Trophoblast cell (in vitro differentiated cells and primary cell): ENCODE measurements around the gene PDE4DIP.
"Not testable (repeated sequence)": the region's sequence is repeated elsewhere in the genome, so short reads cannot be mapped to it uniquely, and the experiment has no call there.

Source experiments
- DNase-seq, 2 donors: peaks; one replicate each; pipeline ENCODE4 v3.0.0-alpha.2; 2016
- H2AFZ ChIP-seq: 2 replicates; pipeline ENCODE4 v1.6.1; 2013; ENCODE audit warnings: low read length, moderate library complexity, mild to moderate bottlenecking; ENCODE audit not compliant: insufficient read depth, poor library complexity
- H2AK5ac ChIP-seq: 2 replicates; pipeline ENCODE4 v1.6.1; 2013; ENCODE audit warnings: mild to moderate bottlenecking, low read length
- H2BK120ac ChIP-seq: 2 replicates; pipeline ENCODE4 v1.6.1; 2013; ENCODE audit warnings: low read length, mild to moderate bottlenecking, moderate library complexity; ENCODE audit not compliant: insufficient read depth, poor library complexity
- H2BK12ac ChIP-seq: 2 replicates; pipeline ENCODE4 v1.6.1; 2013; ENCODE audit warnings: mild to moderate bottlenecking, low read length, moderate library complexity
- H2BK5ac ChIP-seq: 2 replicates; pipeline ENCODE4 v1.6.1; 2013; ENCODE audit warnings: low read length, low read depth, moderate library complexity, mild to moderate bottlenecking; ENCODE audit not compliant: poor library complexity
- H3K14ac ChIP-seq: 2 replicates; pipeline ENCODE4 v1.6.1; 2013; ENCODE audit warnings: mild to moderate bottlenecking, low read length
- H3K18ac ChIP-seq: 2 replicates; pipeline ENCODE4 v1.6.1; 2013; ENCODE audit warnings: mild to moderate bottlenecking, low read length
- H3K23ac ChIP-seq: 2 replicates; pipeline ENCODE4 v1.6.1; 2013; ENCODE audit warnings: low read length
- H3K27ac ChIP-seq: 2 replicates; pipeline ENCODE4 v1.5.1; 2013; ENCODE audit warnings: low read depth, mild to moderate bottlenecking, inconsistent platforms, low read length, moderate library complexity
- H3K27me3 ChIP-seq: 2 replicates; pipeline ENCODE4 v1.6.1; 2013; ENCODE audit warnings: inconsistent platforms, mild to moderate bottlenecking, low read length, moderate library complexity; ENCODE audit not compliant: insufficient read depth
- H3K36me3 ChIP-seq, 2 experiments: 1 replicate in 1 of 2; 2 replicates in 1 of 2; pipeline ENCODE4 v1.6.1; 2013; ENCODE audit warnings: low read length in 2 of 2, mild to moderate bottlenecking in 2 of 2, moderate library complexity in 1 of 2; ENCODE audit not compliant: insufficient read depth in 2 of 2, control insufficient read depth in 1 of 2
- H3K4ac ChIP-seq: 2 replicates; pipeline ENCODE4 v1.6.1; 2013; ENCODE audit warnings: low read depth, mild to moderate bottlenecking, low read length, moderate library complexity
- H3K4me1 ChIP-seq, 2 experiments: 1 replicate in 1 of 2; 2 replicates in 1 of 2; pipeline ENCODE4 v1.6.1; 2013; ENCODE audit warnings: low read length in 2 of 2, mild to moderate bottlenecking in 2 of 2, moderate library complexity in 1 of 2; ENCODE audit not compliant: insufficient read depth in 2 of 2, control insufficient read depth in 1 of 2
- H3K4me2 ChIP-seq: 2 replicates; pipeline ENCODE4 v1.6.1; 2013; ENCODE audit warnings: inconsistent platforms, mild to moderate bottlenecking, low read length, moderate library complexity
- H3K4me3 ChIP-seq: 2 replicates; pipeline ENCODE4 v1.5.1; 2013; ENCODE audit warnings: mild to moderate bottlenecking, low read depth, low read length, inconsistent platforms
- H3K79me1 ChIP-seq: one replicate; pipeline ENCODE4 v1.6.1; 2013; ENCODE audit warnings: low read length
- H3K79me2 ChIP-seq: 2 replicates; pipeline ENCODE4 v1.6.1; 2013; ENCODE audit warnings: low read length, mild to moderate bottlenecking; ENCODE audit not compliant: control insufficient read depth, insufficient read depth, poor library complexity
- H3K9ac ChIP-seq: 2 replicates; pipeline ENCODE4 v1.6.1; 2013; ENCODE audit warnings: mild to moderate bottlenecking, low read length
- H3K9me3 ChIP-seq: 2 replicates; pipeline ENCODE4 v1.6.1; 2013; ENCODE audit warnings: low read depth, mild to moderate bottlenecking, control low read depth, inconsistent platforms, low read length; ENCODE audit not compliant: insufficient read depth
- H4K12ac ChIP-seq: 2 replicates; pipeline ENCODE4 v1.6.1; 2013; ENCODE audit warnings: low read depth, mild to moderate bottlenecking, low read length, moderate library complexity
- H4K8ac ChIP-seq: 2 replicates; pipeline ENCODE4 v1.6.1; 2013; ENCODE audit warnings: low read depth, mild to moderate bottlenecking, low read length, moderate library complexity
- H4K91ac ChIP-seq: one replicate; pipeline ENCODE4 v1.6.1; 2013; ENCODE audit warnings: low read depth, mild to moderate bottlenecking, low read length, moderate library complexity
- WGBS: extraction: QIAGEN DNeasy Blood & Tissue Kit; methylation state at CpG from one replicate; pipeline ENCODE4 v1.1.7; 2013; ENCODE audit warnings: missing lambda C conversion rate; ENCODE audit not compliant: insufficient read length, insufficient coverage; ENCODE audit errors: extremely low coverage; 5-methylcytosine and 5-hydroxymethylcytosine counted together

PDE4DIP gene

GRCh38 chr1:148916222-148916621 is 72.0 kb downstream of the PDE4DIP start:
- not testable (repeated sequence) for DNase-seq, H4K8ac ChIP-seq, H3K4me3 ChIP-seq, H4K91ac ChIP-seq, H2BK120ac ChIP-seq, H3K27ac ChIP-seq, H3K79me2 ChIP-seq, H3K4me2 ChIP-seq, H4K12ac ChIP-seq, H3K27me3 ChIP-seq, H3K9ac ChIP-seq, H3K4me1 ChIP-seq, H3K18ac ChIP-seq, H3K14ac ChIP-seq, H3K4ac ChIP-seq, H3K9me3 ChIP-seq, H2BK5ac ChIP-seq, H3K79me1 ChIP-seq, H3K23ac ChIP-seq, H2AFZ ChIP-seq, H2AK5ac ChIP-seq, H2BK12ac ChIP-seq, H3K36me3 ChIP-seq
- no CpG with 5 or more reads among the region's 2 CpGs for WGBS

- not testable (repeated sequence) for H2AK5ac ChIP-seq, H4K8ac ChIP-seq, H3K36me3 ChIP-seq, H3K18ac ChIP-seq, H2BK12ac ChIP-seq, H2BK5ac ChIP-seq, DNase-seq, H3K27me3 ChIP-seq, H3K4me1 ChIP-seq, H3K4ac ChIP-seq, H3K79me1 ChIP-seq, H2BK120ac ChIP-seq, H4K91ac ChIP-seq, H3K23ac ChIP-seq, H3K27ac ChIP-seq, H3K14ac ChIP-seq, H4K12ac ChIP-seq, H2AFZ ChIP-seq, H3K9me3 ChIP-seq, H3K4me3 ChIP-seq, H3K79me2 ChIP-seq, H3K9ac ChIP-seq, H3K4me2 ChIP-seq
- no CpG with 5 or more reads among the region's 4 CpGs for WGBS
Observed at GRCh38 chr1:148916695-148917348, 72.6 kb downstream of the PDE4DIP start.

GRCh38 chr1:148918836-148919447 is 74.7 kb downstream of the PDE4DIP start:
- not testable (repeated sequence) for H3K79me2 ChIP-seq, H3K18ac ChIP-seq, H4K8ac ChIP-seq, H3K27me3 ChIP-seq, H2BK120ac ChIP-seq, H2AFZ ChIP-seq, H3K23ac ChIP-seq, H2BK5ac ChIP-seq, H3K4me2 ChIP-seq, H3K27ac ChIP-seq, H3K4me3 ChIP-seq, H3K9ac ChIP-seq, H3K9me3 ChIP-seq, H3K4me1 ChIP-seq, H3K36me3 ChIP-seq, H2AK5ac ChIP-seq, H4K12ac ChIP-seq, DNase-seq, H3K79me1 ChIP-seq, H3K14ac ChIP-seq, H2BK12ac ChIP-seq, H3K4ac ChIP-seq, H4K91ac ChIP-seq
- no CpG with 5 or more reads among the region's 3 CpGs for WGBS

- H3K23ac ChIP-seq, H3K36me3 ChIP-seq, H3K4me1 ChIP-seq, H2BK120ac ChIP-seq, H3K14ac ChIP-seq, H2BK5ac ChIP-seq, H3K79me2 ChIP-seq, H4K8ac ChIP-seq, H3K79me1 ChIP-seq, H2AFZ ChIP-seq, H3K4ac ChIP-seq, DNase-seq, H3K4me2 ChIP-seq, H3K4me3 ChIP-seq, H3K27me3 ChIP-seq, H4K12ac ChIP-seq, H2BK12ac ChIP-seq, H3K27ac ChIP-seq, H3K18ac ChIP-seq, H3K9me3 ChIP-seq, H4K91ac ChIP-seq, H3K9ac ChIP-seq, H2AK5ac ChIP-seq: not testable (repeated sequence)
- no CpG with 5 or more reads among the region's 1 CpG for WGBS
Observed at GRCh38 chr1:148921047-148921446, 76.8 kb downstream of the PDE4DIP start.
